Measurements from ENCODE around the gene ARL16. TPM values are rescaled to one million over a fixed set of nuclear protein-coding genes. Genes with fewer than 3 reads are reported as not detected.
A peak's percentile ranks its signal among the peaks of the same experiment; 100 is the strongest.

ARL16 gene
- total and polyA plus RNA-seq, 2 donors (not counting 3 experiments of a cell fraction or from before 2014, with no cell fraction given) = 41.4 to 71.7 TPM

DNA sequence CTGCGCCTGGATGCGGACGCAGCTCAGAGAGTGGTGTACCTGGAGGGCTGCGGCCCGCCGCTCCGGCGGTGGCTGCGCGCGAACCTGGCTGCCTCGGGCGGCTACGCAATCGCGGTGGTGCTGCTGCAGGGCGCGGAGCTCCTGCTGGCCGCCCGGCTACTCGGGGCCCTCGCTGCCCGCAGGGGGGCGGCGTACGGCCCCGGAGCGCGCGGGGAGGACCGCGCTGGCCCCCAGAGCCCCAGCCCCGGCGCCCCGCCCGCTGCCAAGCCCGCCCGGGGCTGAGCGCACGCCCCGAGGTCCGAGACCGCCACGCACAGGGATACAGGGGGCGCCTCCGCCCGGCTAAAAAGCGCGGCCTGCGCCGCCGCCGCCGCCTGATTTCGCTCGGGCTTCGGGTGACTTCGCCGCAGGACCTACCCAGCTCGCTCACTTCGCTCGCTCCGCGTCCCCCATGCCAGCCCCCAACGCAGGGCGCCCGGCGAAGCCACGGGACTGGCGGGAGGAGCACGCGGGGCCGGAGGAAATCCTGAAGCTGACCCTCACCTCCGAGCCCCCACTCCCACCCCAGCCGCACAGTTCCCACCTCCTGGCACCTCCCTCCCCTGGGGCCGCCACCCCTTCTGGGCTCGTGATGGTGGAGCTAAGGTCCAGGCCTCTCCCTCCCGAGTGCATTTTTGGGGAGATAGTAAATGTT lies 35.4 kb downstream of the ARL16 start:
- BruUV-seq (replicated peaks) = no TSS peak
- no peaks in the 10 kb centered on the region for H3K36me3 ChIP-seq (ENCODE audit: control insufficient read depth in 2 of 2, extremely low read depth in 1 of 2, insufficient read depth in 2 of 2, low read length in 2 of 2)
- no peak overlapping the region for H3K4me2 ChIP-seq (ENCODE audit: insufficient read depth, low read length)
- H3K4me1 ChIP-seq (ENCODE audit: control insufficient read depth, extremely low read depth, insufficient read depth, low read length) = no peaks in the 10 kb centered on the region
- H3K27ac ChIP-seq (ENCODE audit: insufficient read depth, low read depth, low read length) = no peak overlapping the region
- no peaks in the 10 kb centered on the region for H3K9me3 ChIP-seq (replicated peaks; ENCODE audit: control insufficient read depth, insufficient read depth, low read length)
- H3K9ac ChIP-seq (replicated peaks; ENCODE audit: extremely low read depth, insufficient read depth, low read length) = no peak overlapping the region
- TF ChIP-seq, protein P1, sequence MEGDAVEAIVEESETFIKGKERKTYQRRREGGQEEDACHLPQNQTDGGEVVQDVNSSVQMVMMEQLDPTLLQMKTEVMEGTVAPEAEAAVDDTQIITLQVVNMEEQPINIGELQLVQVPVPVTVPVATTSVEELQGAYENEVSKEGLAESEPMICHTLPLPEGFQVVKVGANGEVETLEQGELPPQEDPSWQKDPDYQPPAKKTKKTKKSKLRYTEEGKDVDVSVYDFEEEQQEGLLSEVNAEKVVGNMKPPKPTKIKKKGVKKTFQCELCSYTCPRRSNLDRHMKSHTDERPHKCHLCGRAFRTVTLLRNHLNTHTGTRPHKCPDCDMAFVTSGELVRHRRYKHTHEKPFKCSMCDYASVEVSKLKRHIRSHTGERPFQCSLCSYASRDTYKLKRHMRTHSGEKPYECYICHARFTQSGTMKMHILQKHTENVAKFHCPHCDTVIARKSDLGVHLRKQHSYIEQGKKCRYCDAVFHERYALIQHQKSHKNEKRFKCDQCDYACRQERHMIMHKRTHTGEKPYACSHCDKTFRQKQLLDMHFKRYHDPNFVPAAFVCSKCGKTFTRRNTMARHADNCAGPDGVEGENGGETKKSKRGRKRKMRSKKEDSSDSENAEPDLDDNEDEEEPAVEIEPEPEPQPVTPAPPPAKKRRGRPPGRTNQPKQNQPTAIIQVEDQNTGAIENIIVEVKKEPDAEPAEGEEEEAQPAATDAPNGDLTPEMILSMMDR (IDR thresholded peaks at IDR 0.05; ENCODE audit: extremely low read depth in 1 of 2, insufficient read depth in 1 of 2, low read depth in 1 of 2, low read length in 2 of 2) = no peak
- TF ChIP-seq EZH2 (IDR thresholded peaks at IDR 0.05; ENCODE audit: borderline replicate concordance, low read depth, low read length, severe bottlenecking) = peak; percentile 92
- TF ChIP-seq GATA2 (IDR thresholded peaks at IDR 0.05; ENCODE audit: insufficient read depth, insufficient read length, low read depth, low read length) = no peak
- no peak for TF ChIP-seq FOS (IDR thresholded peaks at IDR 0.05; ENCODE audit: borderline replicate concordance, insufficient read depth, low read length)
- no peak for TF ChIP-seq POLR2A (IDR thresholded peaks at IDR 0.05; ENCODE audit: low read depth, low read length)
- H2AFZ ChIP-seq (ENCODE audit: low read depth, low read length) = no peak overlapping the region
- dilution Hi-C loops (cut with MboI; ENCODE audit: extremely low pct_ligation_motif_present, low sequenced_read_pairs) (no loop called here), intact Hi-C loops (cut with micrococcal nuclease) (no loop called here)
- DNase-seq (ENCODE audit: low read depth, low spot score) = no peak
- H4K20me1 ChIP-seq (replicated peaks; ENCODE audit: control insufficient read depth, extremely low read depth, insufficient read depth, low read length) = no peaks in the 10 kb centered on the region
- H3K9me1 ChIP-seq (replicated peaks; ENCODE audit: control insufficient read depth, extremely low read depth, insufficient read depth, low read length) = no peaks in the 10 kb centered on the region
- ChIA-PET CTCF (interaction anchor here (1.0 kb wide), 1 partner anchor 12 kb away, joined by 4 read pairs; no protein-coding TSS in a partner anchor), POLR2A (no interaction called here)
- H3K4me3 ChIP-seq (replicated peaks in 1 of 3; ENCODE audit: insufficient read depth in 1 of 3, low read depth in 1 of 3, low read length in 3 of 3) = no peak overlapping the region
- FAIRE-seq = no peak
- H3K79me2 ChIP-seq (ENCODE audit: control insufficient read depth, insufficient read depth, low read length) = no peaks in the 10 kb centered on the region
- H3K27me3 ChIP-seq (ENCODE audit: control insufficient read depth in 2 of 2, insufficient read depth in 2 of 2, low read length in 2 of 2) = peaks cover 18 to 22% of the 10 kb centered on the region in 2 experiments

Data from endothelial cell of umbilical vein (primary cell).